ENCODE results near the gene CCDC27. TPM values are rescaled to one million over a fixed set of nuclear protein-coding genes. Genes with fewer than 3 reads are reported as not detected.

CCDC27 gene
- not detected in 2 replicates for total RNA-seq (2014; rRNA removed; shearing (Covaris generic); ENCODE audit: low replicate concordance)

- DNase-seq (ENCODE audit: low read depth) = no peak
Observed at GRCh38 chr1:3752400-3752945, at the start of gene CCDC27. Gene CCDC27 (plus strand): TSS chr1:3752450. CDS start chr1:3752482, 32 bp downstream.

GRCh38 chr1:3702528-3702927 lies 49.7 kb upstream of the CCDC27 start:
- DNase-seq (ENCODE audit: low read depth) = no peak
- in situ Hi-C loops (cut with HindIII; ENCODE audit: low pct_unique_long_range_greater_than_20kb, low sequenced_read_pairs) = no loop called here

More at GRCh38 chr1:3752400-3752945, at the start of gene CCDC27:
- in situ Hi-C loops (cut with HindIII; ENCODE audit: low pct_unique_long_range_greater_than_20kb, low sequenced_read_pairs) = no loop called here

DNA sequence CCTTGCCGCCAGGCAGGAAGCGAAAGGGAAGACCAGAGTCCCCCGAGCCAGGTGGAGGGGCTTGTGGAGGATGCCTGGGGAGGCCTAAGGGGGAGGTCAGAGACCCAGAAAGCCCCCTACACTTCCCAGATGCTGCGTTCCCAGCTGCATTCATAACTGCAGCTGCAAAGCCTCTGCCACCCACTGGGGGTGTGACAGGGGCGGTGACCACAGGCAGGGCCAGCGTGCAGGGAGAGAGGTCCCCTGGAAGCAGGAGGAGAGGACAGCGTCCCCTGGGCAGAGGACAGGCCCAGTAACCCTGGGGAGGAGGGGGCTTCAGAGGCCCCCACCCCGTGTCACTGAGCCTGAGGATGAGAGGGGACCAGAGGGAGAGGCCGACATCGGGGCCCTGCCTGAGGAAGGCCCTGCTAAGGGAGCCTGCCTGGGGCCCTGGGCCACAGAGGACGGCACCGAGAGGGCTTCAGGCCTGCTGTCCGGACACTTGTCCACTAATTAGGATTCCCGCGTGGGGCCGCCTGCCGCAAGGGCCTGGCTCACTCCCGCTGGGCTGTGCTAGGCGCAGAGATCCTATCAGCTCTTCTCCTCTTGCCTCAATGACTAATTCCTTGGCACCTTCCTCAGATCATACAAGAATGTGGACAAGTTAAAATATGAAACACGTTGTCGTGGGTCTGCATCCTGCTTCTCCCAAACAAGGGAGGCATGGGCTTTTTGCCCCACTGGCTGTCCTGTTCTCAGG lies 49.1 kb upstream of the CCDC27 start:
- in situ Hi-C loops (cut with HindIII; ENCODE audit: low pct_unique_long_range_greater_than_20kb, low sequenced_read_pairs) = no loop called here
- no peak for DNase-seq (ENCODE audit: low read depth)

- in situ Hi-C loops (cut with HindIII; ENCODE audit: low pct_unique_long_range_greater_than_20kb, low sequenced_read_pairs) = no loop called here
- DNase-seq (ENCODE audit: low read depth) = no peak
Observed at GRCh38 chr1:3703786-3704371, 48.4 kb upstream of the CCDC27 start.

DNA sequence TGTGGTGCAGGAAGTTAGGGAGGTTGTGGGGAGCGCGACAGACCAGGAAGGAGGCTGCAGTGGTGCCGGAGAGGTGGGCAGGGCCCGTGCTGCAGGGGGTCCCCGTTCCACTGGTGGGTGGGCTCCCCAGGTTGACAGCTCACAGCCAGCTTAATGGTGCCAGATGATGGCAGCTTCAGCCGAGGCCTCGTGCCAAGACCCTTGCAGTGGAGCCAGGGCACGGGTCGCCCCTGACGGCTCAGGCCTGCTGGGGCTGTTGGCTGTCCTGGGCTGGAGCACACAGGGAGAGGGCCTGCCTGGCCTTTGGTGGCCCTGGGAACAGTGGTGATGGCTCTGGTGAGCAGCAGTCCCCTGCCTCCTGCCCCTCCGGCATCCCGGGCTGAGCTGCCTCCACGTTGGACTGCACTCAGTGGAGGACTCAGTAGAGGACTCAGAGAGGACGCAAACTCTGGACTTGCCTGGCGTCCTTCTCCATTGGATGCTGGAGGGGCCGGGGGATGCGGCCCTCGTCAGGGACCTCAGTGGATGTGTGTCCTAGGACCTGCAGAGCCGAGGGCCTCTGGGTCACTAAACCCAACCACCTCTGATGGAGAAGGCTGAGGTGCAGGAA lies 46.8 kb upstream of the CCDC27 start:
- no peak for DNase-seq (ENCODE audit: low read depth)
- in situ Hi-C loops (cut with HindIII; ENCODE audit: low pct_unique_long_range_greater_than_20kb, low sequenced_read_pairs) = no loop called here

GRCh38 chr1:3706651-3707297 lies 45.5 kb upstream of the CCDC27 start:
- no peak for DNase-seq (ENCODE audit: low read depth)
- in situ Hi-C loops (cut with HindIII; ENCODE audit: low pct_unique_long_range_greater_than_20kb, low sequenced_read_pairs) = no loop called here

DNA sequence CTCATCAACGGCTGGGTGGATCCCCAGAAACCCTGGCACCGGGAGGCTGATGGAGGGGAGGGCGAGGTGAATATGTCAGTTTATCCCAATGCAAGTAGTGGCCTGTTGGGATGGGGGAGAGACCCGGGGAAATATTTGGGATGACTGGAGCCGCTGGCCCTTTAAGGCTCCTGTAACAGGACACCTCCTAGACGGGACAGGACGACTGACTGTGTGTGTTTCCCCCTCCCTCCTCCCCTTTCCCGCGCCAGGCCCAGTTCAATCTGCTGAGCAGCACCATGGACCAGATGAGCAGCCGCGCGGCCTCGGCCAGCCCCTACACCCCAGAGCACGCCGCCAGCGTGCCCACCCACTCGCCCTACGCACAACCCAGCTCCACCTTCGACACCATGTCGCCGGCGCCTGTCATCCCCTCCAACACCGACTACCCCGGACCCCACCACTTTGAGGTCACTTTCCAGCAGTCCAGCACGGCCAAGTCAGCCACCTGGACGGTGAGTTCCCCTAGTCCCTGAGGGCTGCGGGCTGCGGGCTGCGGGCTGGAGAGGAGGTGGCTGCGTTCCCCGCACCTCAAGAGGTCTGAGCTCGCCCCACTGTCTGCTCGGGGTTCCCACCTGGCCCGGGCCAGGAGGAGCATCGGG lies 44.8 kb upstream of the CCDC27 start:
- in situ Hi-C loops (cut with HindIII; ENCODE audit: low pct_unique_long_range_greater_than_20kb, low sequenced_read_pairs) = no loop called here
- no peak for DNase-seq (ENCODE audit: low read depth)

- in situ Hi-C loops (cut with HindIII; ENCODE audit: low pct_unique_long_range_greater_than_20kb, low sequenced_read_pairs) = no loop called here
- DNase-seq (ENCODE audit: low read depth) = no peak
Observed at GRCh38 chr1:3707939-3708328, 44.3 kb upstream of the CCDC27 start.

DNA sequence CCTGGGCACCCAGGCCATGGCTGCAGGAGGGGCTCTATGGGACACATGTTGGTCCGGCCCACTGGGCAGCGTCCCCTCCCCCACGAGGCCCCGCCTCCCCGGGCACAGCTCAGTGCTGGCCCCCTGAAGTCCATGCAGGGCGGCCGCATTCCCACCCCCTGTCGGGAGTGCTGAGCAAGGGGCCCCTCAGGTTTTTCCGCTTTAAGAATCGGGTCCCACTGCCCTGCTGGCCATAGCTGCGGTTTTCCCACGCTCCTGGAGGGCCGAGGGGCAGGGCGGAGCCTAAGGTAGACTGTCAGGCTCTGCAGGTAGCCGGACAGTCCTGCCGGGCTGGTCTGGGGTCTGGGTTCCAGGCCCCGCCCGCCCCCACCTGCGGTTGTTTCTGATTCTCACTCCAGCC lies 43.5 kb upstream of the CCDC27 start:
- no peak for DNase-seq (ENCODE audit: low read depth)
- in situ Hi-C loops (cut with HindIII; ENCODE audit: low pct_unique_long_range_greater_than_20kb, low sequenced_read_pairs) = no loop called here

GRCh38 chr1:3710251-3710650 lies 42.0 kb upstream of the CCDC27 start:
- in situ Hi-C loops (cut with HindIII; ENCODE audit: low pct_unique_long_range_greater_than_20kb, low sequenced_read_pairs) = no loop called here
- no peak for DNase-seq (ENCODE audit: low read depth)

- in situ Hi-C loops (cut with HindIII; ENCODE audit: low pct_unique_long_range_greater_than_20kb, low sequenced_read_pairs) = no loop called here
- no peak for DNase-seq (ENCODE audit: low read depth)
Observed at GRCh38 chr1:3711381-3711779, 40.9 kb upstream of the CCDC27 start.

DNA sequence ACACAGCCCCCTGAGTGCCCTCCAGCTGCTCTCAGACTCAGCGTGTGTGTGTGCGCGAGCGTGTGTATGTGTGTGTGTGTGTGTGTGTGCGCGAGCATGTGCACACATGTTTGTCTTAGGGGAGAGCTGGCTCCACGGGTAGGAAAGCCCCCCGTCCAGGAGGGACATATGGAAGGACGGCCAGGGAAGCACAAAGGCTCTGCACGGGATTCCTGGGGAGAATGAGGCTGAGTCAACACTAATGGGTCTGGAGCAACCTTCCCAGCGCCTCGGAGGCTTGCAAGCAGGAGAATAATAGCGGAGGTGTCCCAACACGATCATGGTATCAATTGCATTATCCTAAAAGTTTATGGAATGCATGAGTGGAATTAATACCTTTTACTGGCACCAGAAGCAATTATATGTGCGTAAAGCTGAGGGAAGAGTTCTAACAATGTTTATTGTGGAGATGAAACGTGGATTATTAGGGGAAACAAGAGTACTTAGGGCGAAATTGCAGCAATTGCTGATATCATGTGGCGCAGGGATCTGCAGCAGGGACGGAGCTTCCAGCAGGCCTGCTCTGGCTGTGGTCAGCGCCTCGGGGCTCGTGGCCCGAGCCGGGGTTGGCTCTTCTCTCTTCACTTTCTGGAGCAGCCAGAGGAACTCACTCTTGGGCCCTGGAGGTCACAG lies 40.3 kb upstream of the CCDC27 start:
- no peak for DNase-seq (ENCODE audit: low read depth)
- in situ Hi-C loops (cut with HindIII; ENCODE audit: low pct_unique_long_range_greater_than_20kb, low sequenced_read_pairs) = no loop called here

GRCh38 chr1:3712573-3713535 lies 39.4 kb upstream of the CCDC27 start:
- in situ Hi-C loops (cut with HindIII; ENCODE audit: low pct_unique_long_range_greater_than_20kb, low sequenced_read_pairs) = no loop called here
- no peak for DNase-seq (ENCODE audit: low read depth)

- in situ Hi-C loops (cut with HindIII; ENCODE audit: low pct_unique_long_range_greater_than_20kb, low sequenced_read_pairs) = no loop called here
Observed at GRCh38 chr1:3713840-3714239, 38.4 kb upstream of the CCDC27 start.

GRCh38 chr1:3714284-3714741 lies 37.9 kb upstream of the CCDC27 start:
- no peak for DNase-seq (ENCODE audit: low read depth)
- in situ Hi-C loops (cut with HindIII; ENCODE audit: low pct_unique_long_range_greater_than_20kb, low sequenced_read_pairs) = no loop called here

More at GRCh38 chr1:3713840-3714239, 38.4 kb upstream of the CCDC27 start:
- no peak for DNase-seq (ENCODE audit: low read depth)

- in situ Hi-C loops (cut with HindIII; ENCODE audit: low pct_unique_long_range_greater_than_20kb, low sequenced_read_pairs) = no loop called here
- DNase-seq (ENCODE audit: low read depth) = no peak
Observed at GRCh38 chr1:3714814-3715213, 37.4 kb upstream of the CCDC27 start.

DNA sequence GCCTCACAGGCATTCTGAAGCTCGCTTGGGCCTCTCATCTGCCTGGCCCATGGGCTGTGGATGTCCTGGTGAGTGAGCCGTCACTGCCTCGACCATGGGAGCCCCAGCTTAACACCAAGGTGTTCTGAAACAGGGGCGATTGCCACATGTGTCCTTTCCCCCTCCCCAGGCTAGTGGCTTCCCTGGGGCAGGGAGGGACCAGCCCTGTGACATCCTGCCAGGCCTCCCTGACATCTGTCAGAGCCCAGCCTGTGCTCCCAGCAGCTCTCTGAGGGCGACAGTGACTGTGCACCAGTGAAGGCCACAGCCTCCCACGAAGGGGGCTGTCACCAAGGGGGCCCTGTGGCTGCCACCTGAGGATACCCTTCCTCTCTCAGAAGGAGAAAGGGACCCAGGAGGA lies 35.9 kb upstream of the CCDC27 start:
- in situ Hi-C loops (cut with HindIII; ENCODE audit: low pct_unique_long_range_greater_than_20kb, low sequenced_read_pairs) = no loop called here
- no peak for DNase-seq (ENCODE audit: low read depth)

Measured in Caki2 (cell line).